OCI-LY3 (cell line): ENCODE results near the gene LTC4S.

ENCODE experiments used
- EZH2phosphoT487 ChIP-seq: fragments of 200-600 bp; shearing (Covaris generic); IDR thresholded peaks from 2 replicates; pipeline ENCODE4 v1.6.1; 2018; ENCODE audit warnings: antibody characterized with exemption, mixed run types, low read depth
- TF ChIP-seq, protein P1 (sequence below): fragments of 200-600, 300-600 bp; sonication (generic); IDR thresholded peaks from 2 replicates; pipeline ENCODE4 v1.5.1; 2014; ENCODE audit warnings: antibody characterized with exemption, low read length, low read depth

DNA sequence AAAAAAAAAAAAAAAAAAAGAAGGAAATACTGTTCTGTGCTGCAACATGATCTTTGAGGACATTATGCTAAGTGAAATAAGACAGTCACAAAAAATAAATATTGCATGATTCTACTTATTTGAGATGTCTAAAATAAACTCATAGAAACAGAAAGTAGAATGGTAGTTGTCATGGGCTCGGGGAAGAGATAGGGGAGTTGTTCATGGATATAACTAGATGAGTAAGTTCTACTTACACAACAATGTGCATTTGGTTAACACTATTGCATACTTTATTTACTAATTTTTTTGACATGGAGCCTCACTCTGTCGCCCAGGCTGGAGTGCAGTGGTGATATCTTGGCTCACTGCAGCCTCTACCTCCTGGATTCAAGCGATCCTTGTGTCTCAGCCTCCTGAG is 46.0 kb upstream of the LTC4S start:
- TF ChIP-seq, protein P1, sequence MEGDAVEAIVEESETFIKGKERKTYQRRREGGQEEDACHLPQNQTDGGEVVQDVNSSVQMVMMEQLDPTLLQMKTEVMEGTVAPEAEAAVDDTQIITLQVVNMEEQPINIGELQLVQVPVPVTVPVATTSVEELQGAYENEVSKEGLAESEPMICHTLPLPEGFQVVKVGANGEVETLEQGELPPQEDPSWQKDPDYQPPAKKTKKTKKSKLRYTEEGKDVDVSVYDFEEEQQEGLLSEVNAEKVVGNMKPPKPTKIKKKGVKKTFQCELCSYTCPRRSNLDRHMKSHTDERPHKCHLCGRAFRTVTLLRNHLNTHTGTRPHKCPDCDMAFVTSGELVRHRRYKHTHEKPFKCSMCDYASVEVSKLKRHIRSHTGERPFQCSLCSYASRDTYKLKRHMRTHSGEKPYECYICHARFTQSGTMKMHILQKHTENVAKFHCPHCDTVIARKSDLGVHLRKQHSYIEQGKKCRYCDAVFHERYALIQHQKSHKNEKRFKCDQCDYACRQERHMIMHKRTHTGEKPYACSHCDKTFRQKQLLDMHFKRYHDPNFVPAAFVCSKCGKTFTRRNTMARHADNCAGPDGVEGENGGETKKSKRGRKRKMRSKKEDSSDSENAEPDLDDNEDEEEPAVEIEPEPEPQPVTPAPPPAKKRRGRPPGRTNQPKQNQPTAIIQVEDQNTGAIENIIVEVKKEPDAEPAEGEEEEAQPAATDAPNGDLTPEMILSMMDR, result no peak
- TF ChIP-seq EZH2phosphoT487, result no peak
